Stimulated activated CD4-positive, alpha-beta T cell treated with anti-CD3 and anti-CD28 coated beads, Interleukin-15, amount 100 ng/mL, for 1 hour (primary cell): Measurements from ENCODE around the gene NDUFS3.

Experiments used
- DNase-seq, 2 donors: peaks; one replicate each; pipeline ENCODE4 v3.0.0-alpha.2; 2020; ENCODE audit warnings: low read depth in 1 of 2, low spot score in 1 of 2

Gene NDUFS3

DNA sequence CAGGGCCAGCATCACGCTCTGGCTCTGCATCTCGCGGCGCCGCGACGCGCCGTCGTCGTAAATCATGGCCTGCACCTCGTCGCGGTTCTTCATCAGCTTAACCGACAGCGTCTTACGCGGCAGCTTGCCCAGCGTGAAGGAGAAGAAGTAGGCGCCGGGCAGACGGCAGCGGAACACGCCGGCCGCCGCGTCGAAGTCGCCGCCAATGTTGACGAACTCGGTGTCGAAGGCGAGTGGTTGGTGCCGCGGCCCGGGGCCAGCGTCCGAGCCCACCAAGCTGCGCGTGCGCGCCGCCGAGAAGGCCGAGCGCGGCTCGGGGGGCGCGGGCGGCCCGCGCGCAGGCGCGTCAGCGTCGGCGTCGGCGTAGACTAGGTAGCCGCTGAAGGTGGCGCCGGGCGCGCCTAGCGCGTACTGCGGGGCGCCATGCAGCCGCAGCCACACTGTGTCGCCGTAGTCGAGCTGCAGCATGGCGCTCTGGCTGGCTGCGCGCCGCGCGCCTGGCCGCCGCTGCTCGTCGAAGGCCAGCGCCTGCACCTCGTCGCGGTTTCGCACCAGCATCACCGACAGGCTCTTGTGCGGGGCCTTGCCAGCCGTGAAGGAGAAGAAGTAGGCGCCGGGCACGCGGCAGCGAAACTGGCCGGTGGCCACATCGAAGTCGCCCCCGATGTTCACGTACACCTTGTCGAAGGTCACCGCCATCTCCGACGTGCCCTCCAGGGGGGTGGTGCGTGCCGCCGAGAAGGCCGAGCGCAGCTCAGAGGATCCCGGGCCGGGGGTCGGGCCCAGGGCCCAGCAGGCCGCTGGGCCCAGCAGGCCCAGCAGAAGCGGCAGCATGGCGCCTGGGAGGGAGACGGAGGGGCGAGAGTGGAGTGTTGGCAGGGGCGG, 11.3 kb downstream of the NDUFS3 start:
- DNase-seq = no peak

DNA sequence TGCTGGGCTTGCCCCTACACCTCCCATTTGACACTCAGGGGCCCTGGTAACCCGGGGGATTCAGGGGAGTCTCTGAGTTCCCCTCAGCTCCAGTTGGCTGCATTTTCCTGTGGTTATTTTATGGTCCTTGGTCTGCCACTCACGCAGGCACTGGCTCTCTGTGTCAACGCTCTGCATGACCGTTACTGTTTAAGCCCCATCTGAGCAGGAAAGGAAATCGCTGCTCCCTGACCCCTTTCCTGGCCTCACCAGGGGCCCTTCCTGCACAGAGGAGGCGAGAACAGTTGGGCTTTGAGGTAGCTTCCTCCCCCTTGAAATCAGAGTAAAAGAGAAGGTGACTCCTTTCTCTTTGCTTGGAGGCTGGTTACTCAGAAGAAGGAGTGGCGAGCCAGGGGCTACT, 12.9 kb downstream of the NDUFS3 start:
- no peak for DNase-seq

DNA sequence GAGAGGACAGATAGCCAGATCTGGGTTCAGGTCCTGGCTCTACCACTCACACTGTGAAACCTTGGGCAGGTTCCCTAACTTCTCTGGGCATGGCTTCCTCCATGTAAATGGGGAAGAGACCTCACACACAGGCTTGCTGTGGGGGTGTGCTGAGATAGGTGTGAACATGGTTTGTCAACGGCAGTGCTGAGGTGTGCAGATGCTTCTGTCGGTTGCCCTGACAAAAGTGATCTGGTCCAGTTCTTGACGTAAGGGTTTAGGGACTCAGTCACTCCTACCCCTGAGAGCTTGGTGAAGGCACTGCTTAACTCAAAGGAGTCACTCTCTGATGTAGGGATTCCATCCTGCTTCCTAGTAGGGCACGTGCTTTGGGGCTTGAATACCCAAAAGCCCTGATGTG, 13.4 kb downstream of the NDUFS3 start:
- no peak for DNase-seq

DNA sequence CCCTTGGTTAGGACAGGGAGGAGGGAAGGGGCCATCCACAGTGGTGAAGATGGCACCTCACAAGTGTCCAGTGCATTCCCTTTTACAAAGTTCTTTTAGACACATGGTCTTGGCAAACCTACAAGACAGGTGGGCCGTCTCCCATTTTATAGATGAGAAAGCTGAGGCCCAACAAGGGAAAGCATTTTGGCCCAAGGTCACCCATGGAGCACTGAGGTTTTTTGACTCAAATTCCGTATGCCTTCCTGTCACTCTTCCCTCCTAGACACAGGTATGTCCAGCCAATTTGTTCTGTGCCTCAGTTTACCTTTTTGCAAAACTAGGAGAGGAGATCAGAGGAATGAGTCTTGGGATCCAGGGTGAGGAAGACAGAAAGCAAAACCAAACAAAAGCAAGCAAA, 14.1 kb downstream of the NDUFS3 start:
- DNase-seq = no peak

DNA sequence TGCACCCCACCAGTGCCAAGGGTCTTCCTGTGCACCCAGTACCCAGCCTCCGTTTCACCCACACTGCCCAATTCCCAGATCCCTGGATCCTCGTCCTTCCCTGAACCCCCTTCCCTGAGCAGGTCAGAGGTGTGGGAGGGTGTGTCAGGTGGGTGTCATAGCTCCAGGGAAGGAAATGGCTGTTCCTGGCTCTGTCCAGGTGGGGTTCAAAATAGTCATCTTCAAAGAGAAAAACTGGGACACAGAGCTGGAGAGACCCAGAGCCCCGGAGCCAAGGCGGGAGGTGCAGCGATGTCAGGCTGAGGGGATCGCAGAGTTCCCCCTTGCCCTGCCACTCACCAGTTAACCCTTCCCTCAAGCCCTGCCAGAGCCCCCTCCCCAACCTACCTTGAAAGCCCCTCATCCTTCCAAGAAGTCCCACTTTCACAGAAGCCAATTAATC, 14.6 kb downstream of the NDUFS3 start:
- no peak for DNase-seq

DNA sequence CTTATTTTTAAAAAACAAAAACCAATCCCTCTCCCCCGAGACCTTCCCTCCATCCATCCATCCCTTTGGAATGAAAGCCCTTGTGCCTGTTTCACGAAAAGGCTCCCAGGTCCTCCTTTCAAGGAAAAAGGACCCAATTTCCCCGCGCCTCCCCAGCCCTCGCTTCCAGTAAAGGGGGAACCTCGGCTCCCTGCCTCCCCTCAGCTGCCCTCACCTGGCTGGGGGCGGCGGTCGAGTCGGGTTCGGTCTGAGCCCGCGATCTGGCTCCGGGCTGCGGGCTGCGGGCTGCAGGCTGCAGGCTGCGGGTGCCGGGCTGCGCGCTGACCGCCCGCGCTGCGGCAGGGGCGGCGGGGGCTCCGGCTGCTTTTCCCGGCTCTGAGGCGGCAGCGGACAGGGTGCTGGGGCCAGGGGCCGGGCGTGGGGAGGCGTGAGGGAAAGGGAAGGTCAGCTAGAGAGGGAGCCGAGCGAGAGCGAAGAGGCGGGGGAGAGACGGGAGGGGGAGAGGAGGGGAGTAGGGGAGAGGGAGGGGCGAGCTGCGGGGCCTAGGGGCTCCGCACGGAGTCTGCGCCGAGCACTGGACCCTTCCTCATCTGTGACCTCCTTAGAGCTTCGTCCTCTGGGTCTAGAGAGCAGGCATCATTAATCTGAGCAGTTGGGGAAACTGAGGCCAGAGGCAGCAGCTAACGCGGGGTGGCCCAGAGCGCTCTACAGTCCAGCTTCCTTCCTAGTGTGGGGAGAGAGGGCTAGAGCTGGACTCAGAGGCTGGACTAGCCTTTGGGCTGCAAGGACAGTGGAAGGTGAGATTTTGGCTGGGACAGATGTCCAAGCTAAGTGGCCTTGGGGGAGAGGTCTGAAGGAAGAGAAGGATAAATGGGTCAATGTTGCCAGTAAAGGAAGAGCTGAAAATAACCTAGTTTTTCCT, 15.3 kb downstream of the NDUFS3 start, which contains the start of gene C1QTNF4:
Gene C1QTNF4 (minus strand): TSS at position 478 of the 922 bp plus-strand sequence. CDS start 3,601 bp downstream, outside the sequence.
- no peak for DNase-seq

DNA sequence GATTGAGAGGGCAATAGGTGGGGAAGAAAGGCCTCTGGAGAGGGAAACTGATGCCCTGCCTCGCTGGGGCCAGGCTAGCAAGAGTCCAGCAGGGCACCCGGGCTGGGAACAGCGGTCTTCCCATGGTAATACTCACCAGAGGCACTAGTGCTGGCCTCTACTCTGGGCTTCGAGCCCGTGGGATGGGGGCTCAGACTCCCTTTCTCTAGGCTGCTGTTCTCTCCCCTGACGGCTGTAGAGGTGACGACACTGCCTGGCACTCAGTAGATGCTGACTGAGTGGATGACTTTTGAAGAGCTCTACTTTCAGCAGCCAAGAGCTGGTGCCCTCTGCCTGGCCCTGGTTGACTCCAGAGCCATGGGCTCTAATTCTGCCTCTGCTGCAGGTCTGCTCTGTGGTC, 16.2 kb downstream of the NDUFS3 start:
- no peak for DNase-seq

DNA sequence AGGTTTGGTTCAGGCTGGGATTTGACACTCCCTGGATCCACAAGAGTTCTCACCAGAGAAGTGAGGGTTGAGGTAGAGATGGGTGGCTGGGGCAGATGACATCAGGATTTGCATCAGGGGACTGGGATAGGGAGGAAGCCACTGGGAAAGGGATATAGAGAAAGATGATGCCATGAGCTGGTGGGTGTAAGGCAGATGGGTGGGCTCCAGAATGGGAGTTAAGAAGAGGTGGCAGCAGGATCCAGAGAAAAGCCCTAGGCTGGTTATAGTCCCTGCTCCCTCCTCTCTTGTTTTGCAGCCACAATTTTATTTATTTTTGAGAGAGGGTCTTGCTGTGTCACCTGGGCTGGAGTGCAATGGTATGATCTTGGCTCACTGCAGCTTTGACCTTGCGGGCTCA, 17.1 kb downstream of the NDUFS3 start:
- no peak for DNase-seq

DNA sequence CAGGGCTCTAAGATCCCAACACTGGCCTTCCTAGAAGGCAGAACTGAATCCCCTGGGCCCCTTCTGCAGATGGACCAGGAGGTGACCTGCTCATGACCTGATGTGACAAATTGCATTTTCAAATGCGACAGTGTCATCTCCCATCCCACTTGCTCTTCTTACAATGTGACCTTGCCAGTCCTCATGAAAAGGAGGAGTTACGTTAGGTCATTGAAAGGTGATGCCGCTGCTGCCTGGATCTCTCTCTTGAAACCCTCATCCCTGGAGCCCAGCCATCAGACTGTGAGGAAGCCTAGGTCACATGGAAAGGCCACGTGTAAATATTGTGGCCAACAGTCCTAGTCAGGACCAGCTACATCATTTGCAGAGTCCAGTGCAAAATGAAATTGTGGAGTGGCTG, 21.0 kb downstream of the NDUFS3 start:
- DNase-seq = no peak

DNA sequence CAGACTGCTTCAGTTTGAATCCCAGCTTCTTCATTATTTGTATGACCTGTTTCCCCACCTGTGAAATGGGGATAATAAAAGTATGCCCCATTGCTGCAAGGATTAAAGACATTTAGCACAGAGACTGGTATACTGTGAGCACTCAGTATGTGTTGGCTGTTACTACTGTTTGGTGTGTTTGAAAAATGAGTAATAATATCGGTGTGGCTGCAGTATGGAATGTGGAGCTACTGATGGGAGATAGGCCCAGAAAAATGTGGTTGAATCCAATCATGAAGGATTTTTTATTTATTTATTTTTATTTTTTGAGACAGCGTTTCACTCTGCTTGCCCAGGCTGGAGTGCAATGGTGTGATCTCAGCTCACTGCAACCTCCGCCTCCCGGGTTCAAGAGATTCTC, 24.4 kb downstream of the NDUFS3 start:
- no peak for DNase-seq

DNA sequence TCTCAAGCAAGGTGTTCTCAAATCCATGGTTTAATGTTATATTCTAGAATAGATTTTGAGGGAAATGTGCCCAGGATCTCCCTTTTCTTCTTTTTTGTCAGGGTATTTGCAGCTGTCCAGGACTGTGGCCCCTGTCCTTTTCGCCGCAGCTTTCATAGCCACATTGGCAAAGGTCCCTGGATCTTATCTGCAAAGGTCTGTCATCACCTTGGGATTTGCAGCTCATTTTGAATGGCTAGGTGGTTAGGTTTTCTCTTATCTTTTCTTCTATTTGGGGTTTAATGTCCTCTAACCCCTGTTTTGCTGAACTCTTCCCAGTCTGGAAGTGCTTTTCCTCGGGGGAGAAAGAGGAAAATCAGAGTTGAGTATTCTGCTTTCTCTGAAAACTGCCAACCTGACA, 27.0 kb downstream of the NDUFS3 start:
- no peak for DNase-seq

DNA sequence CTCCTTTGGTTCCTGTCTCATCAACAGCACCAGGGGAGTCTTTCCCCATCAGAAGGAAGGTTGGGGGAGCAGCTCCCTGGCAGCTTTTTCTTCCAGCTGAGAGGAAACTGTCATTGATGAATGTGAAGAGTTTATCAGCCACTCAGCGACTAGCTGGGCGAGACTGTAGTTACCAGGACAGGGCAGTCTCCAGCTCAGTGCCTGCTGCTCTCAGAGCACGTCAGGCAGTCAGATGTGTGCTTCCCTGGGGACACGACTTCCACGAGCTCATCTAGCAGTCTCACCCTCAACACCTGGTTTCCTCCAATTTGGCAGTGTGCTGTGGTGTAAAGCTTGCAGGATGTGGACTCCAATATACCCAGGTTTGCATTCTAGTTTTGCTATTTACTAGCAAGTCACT, 27.9 kb downstream of the NDUFS3 start:
- DNase-seq = no peak

DNA sequence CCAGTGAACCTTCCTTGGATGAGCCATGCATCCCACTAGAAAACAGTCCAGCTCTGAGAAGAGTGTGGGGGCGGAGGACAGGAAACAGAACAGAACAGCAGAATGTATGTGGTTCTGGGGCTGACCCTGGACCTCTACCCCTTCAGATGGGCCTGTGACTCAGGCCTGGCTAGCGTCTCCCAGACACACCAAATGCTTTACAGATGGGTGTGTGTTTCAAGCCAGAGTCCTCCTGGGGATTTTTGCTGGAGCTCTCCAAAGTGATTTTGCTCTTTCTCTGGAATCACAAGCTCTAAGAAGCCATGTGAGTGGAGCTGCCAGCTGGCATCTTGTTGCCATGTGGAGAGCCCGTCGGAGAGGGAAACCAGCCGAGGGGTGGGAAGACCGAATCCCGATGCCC, 28.5 kb downstream of the NDUFS3 start:
- DNase-seq = no peak

DNA sequence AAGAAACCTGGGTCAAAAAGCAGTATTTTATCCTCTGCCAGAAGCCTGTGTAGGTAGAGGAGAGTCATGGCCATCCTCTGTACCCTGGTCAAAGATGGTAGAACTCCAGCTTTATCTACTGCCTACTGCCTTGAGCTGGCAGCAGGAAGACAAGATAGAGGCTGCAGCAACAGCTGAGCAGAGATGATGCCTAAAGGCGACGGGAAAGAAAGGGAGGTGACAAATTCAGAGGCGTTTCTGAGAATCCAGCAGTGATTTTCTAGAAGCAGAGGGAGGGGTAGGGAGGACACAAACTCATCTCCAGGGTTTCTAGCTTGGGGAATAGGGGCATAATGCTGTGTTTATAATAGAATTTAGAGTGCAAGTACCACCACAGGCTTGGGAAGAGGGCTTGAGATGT, 30.8 kb downstream of the NDUFS3 start:
- DNase-seq = no peak

DNA sequence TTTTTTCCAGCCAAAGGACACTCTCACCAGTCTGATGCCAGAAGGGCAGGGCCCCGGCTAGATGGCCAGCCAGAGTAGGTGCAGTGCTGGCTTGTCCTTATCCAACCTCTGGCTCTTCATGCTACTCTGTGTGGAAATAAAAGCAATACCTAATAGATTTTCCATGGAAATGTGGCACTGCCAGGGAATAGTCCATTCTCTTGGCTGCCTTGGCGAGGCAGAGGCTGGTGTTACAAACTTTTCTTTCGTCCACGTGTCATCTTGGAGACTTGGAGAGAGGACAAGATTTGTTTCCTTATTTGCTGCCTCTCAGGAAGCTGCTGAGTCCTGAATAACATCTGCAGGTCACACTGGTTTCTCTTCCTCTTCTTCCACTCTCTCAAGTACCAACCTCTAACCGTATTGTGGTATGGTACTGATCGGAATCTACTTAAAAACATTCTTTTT, 32.5 kb downstream of the NDUFS3 start:
- no peak for DNase-seq

DNA sequence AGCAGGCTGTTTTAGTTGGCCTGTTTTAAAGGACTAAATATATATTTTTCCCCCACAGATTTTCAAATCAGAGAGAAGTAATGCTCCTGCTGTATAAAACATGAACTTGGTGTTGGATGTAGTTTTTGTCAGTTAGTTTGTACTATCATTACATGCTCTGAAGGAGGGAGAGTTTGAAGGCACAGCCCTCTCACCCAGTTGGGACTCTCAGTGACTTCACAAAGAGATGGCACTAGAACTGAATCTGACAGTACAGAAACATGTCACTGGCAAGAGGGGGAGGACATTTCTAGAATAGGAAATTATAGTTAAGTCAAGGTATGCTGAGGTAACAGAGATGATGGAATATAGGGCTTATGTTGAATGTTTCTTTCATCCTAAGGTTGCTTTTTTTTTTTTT, 36.4 kb downstream of the NDUFS3 start:
- DNase-seq = no peak

DNA sequence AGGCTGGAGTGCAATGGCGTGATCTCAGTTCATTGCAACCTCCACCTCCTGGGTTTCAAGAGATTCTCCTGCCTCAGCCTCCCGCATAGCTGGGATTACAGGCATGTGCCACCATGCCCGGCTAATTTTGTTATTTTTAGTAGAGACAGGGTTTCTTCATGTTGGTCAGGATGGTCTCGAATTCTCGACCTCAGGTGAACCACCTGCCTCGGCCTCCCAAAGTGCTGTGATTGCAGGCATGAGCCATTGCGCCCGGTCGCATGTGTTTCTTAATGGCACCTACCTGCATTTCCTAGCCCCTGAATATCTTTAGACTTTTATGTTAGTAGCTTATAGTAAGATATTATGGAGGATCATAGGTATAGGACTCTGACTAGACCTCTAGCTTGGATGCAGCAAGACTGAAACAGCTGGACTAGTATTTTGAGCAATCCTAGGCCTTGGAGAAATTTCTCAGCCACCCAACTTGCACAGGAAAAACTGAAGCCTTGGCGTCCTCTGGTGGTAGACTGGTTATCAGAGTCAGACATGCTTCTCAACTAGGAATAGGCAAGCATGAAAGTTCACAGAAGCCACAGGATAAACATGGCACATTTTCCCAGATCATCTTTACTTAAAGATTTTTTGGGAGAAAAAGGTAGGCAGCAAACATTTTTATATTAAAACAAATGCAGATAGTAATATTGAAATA, 38.0 kb downstream of the NDUFS3 start:
- no peak for DNase-seq

DNA sequence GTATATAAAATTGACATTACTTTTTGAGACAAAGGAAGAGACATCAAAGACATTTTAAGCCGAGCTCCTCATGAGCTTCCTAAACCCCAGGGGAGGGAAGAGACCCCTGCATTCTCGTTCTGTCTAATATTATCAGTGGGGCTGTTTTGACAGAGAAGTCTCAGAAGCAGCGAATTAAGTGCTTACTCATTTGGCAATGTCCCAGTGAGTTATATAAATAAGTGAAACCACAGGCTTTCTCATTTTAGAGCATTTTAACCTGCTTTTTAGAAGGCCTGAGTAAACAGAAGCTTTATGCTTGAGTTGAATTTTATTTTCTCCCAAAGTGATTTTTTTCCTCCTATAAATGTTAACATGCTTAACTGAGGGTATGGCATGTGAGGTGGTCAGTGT, 38.5 kb downstream of the NDUFS3 start:
- DNase-seq = no peak

DNA sequence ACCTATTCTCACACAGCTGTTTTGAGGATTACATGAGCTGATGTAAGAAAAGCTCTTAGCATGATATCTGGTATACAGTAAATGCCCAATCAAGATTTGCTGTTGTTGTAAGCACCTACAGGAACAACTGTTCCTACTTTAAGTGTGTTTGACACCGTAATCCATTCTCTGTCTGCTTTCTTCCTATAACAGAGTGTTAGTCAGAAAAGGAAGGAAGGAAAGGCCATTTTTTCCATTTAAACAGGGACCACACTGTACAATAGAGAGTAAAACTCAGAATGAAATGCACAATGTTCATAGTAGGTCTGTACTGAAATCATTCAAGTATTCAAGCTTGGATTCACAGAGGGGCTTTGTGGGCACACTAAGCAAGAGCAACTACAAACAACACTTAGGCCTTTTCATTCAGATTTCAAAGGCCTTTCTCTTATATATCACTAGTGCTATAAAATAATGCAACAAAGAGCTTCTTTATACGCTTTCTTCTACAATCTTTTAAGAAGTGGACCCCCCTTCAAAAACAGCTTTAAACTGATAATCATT, 42.0 kb downstream of the NDUFS3 start:
- no peak for DNase-seq

DNA sequence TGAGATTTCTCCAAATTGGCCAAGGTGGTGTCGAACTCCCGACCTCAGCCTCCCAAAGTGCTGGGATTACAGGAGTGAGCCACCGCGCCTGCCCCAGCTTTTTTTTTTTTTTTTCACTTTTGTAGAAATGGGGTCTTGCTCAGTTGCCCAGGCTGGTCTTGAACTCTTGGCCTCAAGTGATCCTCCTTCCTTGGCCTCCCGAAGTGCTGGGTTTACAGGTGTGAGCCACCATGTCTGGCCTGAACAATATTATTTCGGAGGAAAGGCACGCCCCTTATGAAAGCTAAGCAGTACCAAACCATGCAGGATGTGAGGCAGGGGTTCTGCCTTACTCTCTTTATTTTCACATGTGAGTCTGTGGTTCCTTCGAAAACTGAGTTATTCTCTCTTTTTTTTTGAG, 47.4 kb downstream of the NDUFS3 start:
- no peak for DNase-seq

DNA sequence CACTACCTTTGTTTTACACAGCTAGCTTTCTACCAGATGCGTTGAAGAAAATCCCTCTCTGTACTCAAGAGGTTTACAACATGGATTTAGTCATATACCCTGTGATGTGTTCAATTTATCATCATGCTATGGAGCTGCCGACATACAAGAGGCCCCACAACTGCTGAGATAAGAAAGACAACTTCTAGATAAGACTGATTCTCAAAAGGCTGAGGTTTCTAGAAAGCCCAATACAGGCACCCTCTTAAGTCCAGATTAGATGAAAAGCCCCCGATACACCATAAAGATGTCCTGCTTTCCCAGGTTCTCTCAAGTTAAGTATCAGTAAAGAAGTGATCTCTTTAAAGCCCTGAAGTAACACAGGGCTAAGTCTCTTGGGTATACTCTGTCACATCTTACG, 49.2 kb downstream of the NDUFS3 start:
- DNase-seq = no peak
